HCT116 (cell line): ENCODE results near the gene TMEM60.

Experiments
- CTCF ChIP-seq, 3 experiments: fragments of 200-600 bp in 1 of 3; sonication (generic) in 1 of 3; IDR thresholded peaks in 2 of 3; conservative IDR thresholded peaks in 1 of 3; 2 replicates each; pipeline ENCODE4 v1.5.1; 2012 to 2017; ENCODE audit warnings: low read depth in 2 of 3, low read length in 2 of 3, antibody characterized with exemption in 1 of 3, borderline replicate concordance in 1 of 3, control low read depth in 1 of 3, mild to moderate bottlenecking in 1 of 3, mixed read lengths in 1 of 3, mixed run types in 1 of 3, moderate library complexity in 1 of 3; ENCODE audit not compliant: insufficient read depth in 1 of 3
- EGR1 ChIP-seq: IDR thresholded peaks from 2 replicates; pipeline ENCODE4 v1.6.1; 2012; ENCODE audit warnings: low read depth
- ELF1 ChIP-seq: IDR thresholded peaks from 2 replicates; pipeline ENCODE4 v1.6.1; 2012; ENCODE audit warnings: low read depth, borderline replicate concordance
- EZH2 ChIP-seq: fragments of 200-600 bp; sonication (generic); IDR thresholded peaks from 2 replicates; pipeline ENCODE4 v1.6.1; 2017; ENCODE audit warnings: antibody characterized with exemption, mixed run types
- POLR2A ChIP-seq: IDR thresholded peaks from 2 replicates; pipeline ENCODE4 v1.7.0; 2011; ENCODE audit warnings: borderline replicate concordance; ENCODE audit not compliant: insufficient read depth, insufficient read length; ENCODE audit errors: extremely low read depth
- POLR2AphosphoS5 ChIP-seq: IDR thresholded peaks from 2 replicates; pipeline ENCODE4 v1.6.1; 2011; ENCODE audit warnings: mild to moderate bottlenecking, low read depth, low read length, moderate library complexity
- RAD21 ChIP-seq: IDR thresholded peaks from 2 replicates; pipeline ENCODE4 v1.6.1; 2012; ENCODE audit warnings: low read depth, mild to moderate bottlenecking
- REST ChIP-seq: IDR thresholded peaks from 2 replicates; pipeline ENCODE4 v1.6.1; 2012; ENCODE audit warnings: low read depth
- TCF7L2 ChIP-seq: IDR thresholded peaks from 2 replicates; pipeline ENCODE4 v1.7.0; 2011; ENCODE audit warnings: borderline replicate concordance, inconsistent platforms; ENCODE audit not compliant: insufficient read depth, insufficient read length; ENCODE audit errors: extremely low read depth
- YY1 ChIP-seq: IDR thresholded peaks from 2 replicates; pipeline ENCODE4 v1.6.1; 2011; ENCODE audit warnings: low read length, low read depth, moderate library complexity, mild to moderate bottlenecking; ENCODE audit not compliant: insufficient replicate concordance; ENCODE audit errors: extremely low read depth
- ZNF274 ChIP-seq: fragments of 200-500 bp; sonication (Bioruptor generic); IDR thresholded peaks from 2 replicates; pipeline ENCODE4 v1.6.1; 2014; ENCODE audit warnings: mild to moderate bottlenecking, low read depth, low read length, inconsistent platforms
- TF ChIP-seq, protein P1 (sequence below): IDR thresholded peaks from 2 replicates; pipeline ENCODE4 v1.6.1; 2012

GRCh38 chr7:77819021-77819420 is 20.8 kb upstream of the TMEM60 start:
- TF ChIP-seq POLR2A = no peak
- no peak for TF ChIP-seq EZH2
- TF ChIP-seq CTCF (IDR thresholded peaks at IDR 0.05 in 2 of 3, conservative IDR thresholded peaks at IDR 0.05 in 1 of 3; ENCODE audit: borderline replicate concordance in 1 of 3, insufficient read depth in 1 of 3, low read depth in 2 of 3, low read length in 2 of 3) = no peak
- no peak for TF ChIP-seq POLR2AphosphoS5
- no peak for TF ChIP-seq EGR1
- TF ChIP-seq YY1 = no peak
- TF ChIP-seq REST = no peak
- no peak for TF ChIP-seq RAD21
- no peak for TF ChIP-seq ZNF274
- TF ChIP-seq ELF1 = no peak
- TF ChIP-seq, protein P1, sequence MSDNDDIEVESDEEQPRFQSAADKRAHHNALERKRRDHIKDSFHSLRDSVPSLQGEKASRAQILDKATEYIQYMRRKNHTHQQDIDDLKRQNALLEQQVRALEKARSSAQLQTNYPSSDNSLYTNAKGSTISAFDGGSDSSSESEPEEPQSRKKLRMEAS = no peak
- TF ChIP-seq TCF7L2 = no peak
